ENCODE data around the gene ARHGAP22. TPM values are rescaled to one million over a fixed set of nuclear protein-coding genes. Genes with fewer than 3 reads are reported as not detected.

Gene ARHGAP22
- total RNA-seq, 1 donor from 2014 or later, result 3.2 TPM

DNA sequence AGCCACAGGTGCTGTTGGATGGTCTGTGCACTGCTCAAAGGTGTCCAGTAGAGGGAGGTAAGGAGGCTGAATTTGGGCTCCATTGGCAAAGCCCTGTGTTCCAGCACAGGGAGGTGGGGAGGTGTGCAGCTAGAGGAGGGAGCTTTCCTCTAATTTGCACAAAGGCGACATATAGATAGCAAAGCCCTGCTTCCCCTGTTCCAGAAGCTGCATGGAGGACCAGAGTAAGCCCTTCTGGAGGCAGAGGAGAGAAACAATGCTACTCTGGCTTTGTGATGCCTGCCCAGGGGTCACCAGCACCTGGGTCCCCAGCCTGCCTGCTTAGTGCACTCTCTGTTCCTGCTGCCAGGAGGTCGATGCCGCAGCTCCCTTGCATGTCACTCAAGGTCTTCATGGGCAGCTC is 3.4 kb upstream of the ARHGAP22 start:
- Histone ChIP-seq H3K36me3 (no peaks in the 10 kb centered on the region), H3K4me1 (peaks cover 16% of the 10 kb centered on the region), H3K27ac (no peak overlapping the region), H3K4me3 (no peak overlapping the region), H3K9me3 (no peaks in the 10 kb centered on the region), H3K27me3 (no peaks in the 10 kb centered on the region)
- DNase-seq (ENCODE audit: extremely low spot score in 2 of 2), result peak; percentile 76 to 92
- intact Hi-C loops (cut with DNase I), result no loop called here
- TF ChIP-seq, protein P1, sequence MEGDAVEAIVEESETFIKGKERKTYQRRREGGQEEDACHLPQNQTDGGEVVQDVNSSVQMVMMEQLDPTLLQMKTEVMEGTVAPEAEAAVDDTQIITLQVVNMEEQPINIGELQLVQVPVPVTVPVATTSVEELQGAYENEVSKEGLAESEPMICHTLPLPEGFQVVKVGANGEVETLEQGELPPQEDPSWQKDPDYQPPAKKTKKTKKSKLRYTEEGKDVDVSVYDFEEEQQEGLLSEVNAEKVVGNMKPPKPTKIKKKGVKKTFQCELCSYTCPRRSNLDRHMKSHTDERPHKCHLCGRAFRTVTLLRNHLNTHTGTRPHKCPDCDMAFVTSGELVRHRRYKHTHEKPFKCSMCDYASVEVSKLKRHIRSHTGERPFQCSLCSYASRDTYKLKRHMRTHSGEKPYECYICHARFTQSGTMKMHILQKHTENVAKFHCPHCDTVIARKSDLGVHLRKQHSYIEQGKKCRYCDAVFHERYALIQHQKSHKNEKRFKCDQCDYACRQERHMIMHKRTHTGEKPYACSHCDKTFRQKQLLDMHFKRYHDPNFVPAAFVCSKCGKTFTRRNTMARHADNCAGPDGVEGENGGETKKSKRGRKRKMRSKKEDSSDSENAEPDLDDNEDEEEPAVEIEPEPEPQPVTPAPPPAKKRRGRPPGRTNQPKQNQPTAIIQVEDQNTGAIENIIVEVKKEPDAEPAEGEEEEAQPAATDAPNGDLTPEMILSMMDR (IDR thresholded peaks at IDR 0.05), result no peak

DNA sequence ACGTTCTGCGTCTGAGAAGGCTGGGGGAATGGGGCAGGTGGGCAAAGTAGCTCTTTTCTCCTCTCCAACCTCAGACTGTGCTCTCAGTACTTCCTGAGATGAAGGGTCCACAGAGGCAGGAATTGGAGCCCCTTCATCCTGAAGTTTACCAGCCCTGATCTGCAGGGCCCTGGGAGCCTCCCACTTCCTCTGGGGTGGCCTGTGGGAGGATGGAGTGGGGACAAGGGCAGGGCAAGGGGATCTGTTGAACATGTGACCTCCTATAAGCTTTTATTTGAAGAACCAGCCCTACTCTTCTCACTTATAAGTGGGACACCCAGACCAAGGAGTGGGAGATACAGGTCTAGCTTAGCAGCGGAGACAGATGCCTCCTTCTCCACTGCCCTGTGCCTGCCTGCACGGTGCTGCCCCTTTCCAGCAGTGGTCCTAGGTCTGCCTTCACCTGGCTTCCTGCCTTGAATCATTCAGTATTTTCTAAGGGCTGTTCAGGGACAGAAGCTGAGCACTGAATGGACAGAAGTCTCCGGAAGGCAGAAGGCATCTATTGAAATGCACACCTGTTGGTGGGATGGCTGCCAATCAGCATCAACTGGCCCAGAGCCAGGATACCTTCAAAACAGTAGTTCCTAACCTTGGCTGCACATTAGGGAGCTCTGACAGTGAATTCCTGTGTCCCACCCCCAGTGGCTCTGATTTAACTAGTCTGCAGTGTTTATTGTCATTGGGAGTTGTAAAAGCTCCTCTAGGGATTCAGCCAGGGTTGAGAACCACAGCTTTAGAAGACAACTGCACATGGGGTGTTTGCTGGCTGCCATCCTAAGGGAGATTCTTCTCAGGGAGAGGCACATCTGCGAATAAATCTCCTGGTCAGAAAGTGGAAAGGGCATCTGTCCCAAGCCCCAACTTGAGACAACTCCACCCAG is 2.7 kb upstream of the ARHGAP22 start:
- Histone ChIP-seq H3K9me3 (no peaks in the 10 kb centered on the region), H3K4me3 (no peak overlapping the region), H3K4me1 (peaks cover 16% of the 10 kb centered on the region), H3K27me3 (no peaks in the 10 kb centered on the region), H3K36me3 (no peaks in the 10 kb centered on the region), H3K27ac (no peak overlapping the region)
- TF ChIP-seq POLR2A (IDR thresholded peaks at IDR 0.05) (no peak), POLR2AphosphoS5 (IDR thresholded peaks at IDR 0.05; ENCODE audit: insufficient read depth in 1 of 2, low read depth in 1 of 2) (no peak)
- TF ChIP-seq, protein P1 (IDR thresholded peaks at IDR 0.05), result no peak
- DNase-seq (ENCODE audit: extremely low spot score in 2 of 2), result peak in 1 of 2 donors; percentile 78
- intact Hi-C loops (cut with DNase I), result no loop called here

DNA sequence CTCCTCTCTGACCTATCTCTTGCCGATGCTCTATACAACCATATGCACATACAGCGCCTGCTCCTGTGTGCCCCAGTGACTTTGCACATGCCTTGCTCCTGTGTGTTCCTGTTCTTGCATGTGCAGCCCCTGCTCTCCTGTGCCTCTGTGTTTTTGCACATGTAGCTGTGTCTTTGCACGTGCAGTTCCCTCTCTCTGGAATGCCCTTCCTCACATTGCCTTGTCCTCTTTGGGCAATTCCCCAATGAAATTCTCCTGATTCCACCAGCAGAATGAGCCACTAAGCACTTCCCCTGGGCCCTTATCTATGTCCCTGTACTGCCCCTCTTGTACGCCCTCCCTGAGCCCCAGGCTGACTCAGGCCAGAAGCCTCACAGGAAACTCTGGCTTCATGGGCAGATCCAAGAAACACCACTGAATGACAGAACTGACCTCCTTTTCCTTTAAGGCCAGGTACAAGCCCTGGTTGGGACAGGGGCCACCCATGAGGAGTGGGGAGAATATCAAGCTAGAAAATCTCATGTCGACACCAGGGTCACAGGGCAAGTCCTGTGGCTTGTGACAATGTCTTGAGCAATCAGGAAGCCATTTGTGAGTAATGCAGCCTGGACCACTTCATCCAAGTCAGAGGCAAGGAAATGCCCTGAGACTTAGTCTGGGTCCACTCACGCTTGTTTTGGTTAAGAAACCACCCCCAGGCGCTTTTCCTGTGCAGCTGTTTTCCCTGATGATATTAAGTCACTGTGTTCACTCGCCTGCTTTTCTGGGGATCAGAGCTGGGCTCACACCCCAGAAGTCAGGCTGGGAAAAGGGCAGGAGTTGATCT is 1.9 kb upstream of the ARHGAP22 start:
- intact Hi-C loops (cut with DNase I), result no loop called here
- Histone ChIP-seq H3K27ac (peak overlapping the region; percentile 9), H3K4me3 (no peak overlapping the region), H3K27me3 (no peaks in the 10 kb centered on the region), H3K9me3 (no peaks in the 10 kb centered on the region), H3K36me3 (no peaks in the 10 kb centered on the region), H3K4me1 (peaks cover 16% of the 10 kb centered on the region)
- DNase-seq (ENCODE audit: extremely low spot score in 2 of 2), result peak; percentile 70 to 87
- TF ChIP-seq, protein P1 (IDR thresholded peaks at IDR 0.05), result no peak
- TF ChIP-seq POLR2AphosphoS5 (IDR thresholded peaks at IDR 0.05; ENCODE audit: insufficient read depth in 1 of 2, low read depth in 1 of 2) (peak in 1 of 2 donors; percentile 22), POLR2A (IDR thresholded peaks at IDR 0.05) (no peak)

GRCh38 chr10:48605786-48606529 is 1.1 kb upstream of the ARHGAP22 start:
- Histone ChIP-seq H3K36me3 (no peaks in the 10 kb centered on the region), H3K27me3 (no peaks in the 10 kb centered on the region), H3K4me1 (peaks cover 16% of the 10 kb centered on the region), H3K4me3 (no peak overlapping the region), H3K9me3 (no peaks in the 10 kb centered on the region), H3K27ac (peak overlapping the region; percentile 9)
- peak; percentile 67 to 82 for DNase-seq (ENCODE audit: extremely low spot score in 2 of 2)
- intact Hi-C loops (cut with DNase I), result no loop called here
- no peak for TF ChIP-seq POLR2A (IDR thresholded peaks at IDR 0.05)

Data from vagina (tissue), 2 donors.